GM19438 (cell line): Measurements from ENCODE around the gene ADO.

Experiments
- ATAC-seq: cut with Tn5 transposase; IDR thresholded peaks from one replicate; pipeline ENCODE4 v1.9.1; 2021; ENCODE audit warnings: low read depth; ENCODE audit not compliant: unreplicated experiment

ADO gene

DNA sequence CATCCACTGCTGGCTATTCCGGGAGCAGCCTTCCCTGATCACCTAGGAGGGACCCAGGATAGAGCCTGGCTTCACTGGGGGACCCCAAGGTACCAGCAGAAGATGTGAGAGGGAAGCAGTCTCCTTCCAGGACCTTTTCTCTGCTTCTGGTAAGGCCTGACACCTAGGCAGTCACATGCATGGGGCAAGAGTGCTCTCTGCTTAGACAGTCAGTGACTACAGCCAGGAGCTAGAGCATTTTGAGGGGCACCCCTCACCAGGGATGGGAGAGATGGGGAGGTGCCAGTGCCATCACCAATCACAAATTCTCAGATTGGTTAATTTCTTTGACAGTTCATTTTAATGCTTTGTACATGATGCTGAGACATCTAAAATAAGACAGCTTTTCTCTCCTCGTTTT lies 13.9 kb upstream of the ADO start:
- ATAC-seq, result no peak

DNA sequence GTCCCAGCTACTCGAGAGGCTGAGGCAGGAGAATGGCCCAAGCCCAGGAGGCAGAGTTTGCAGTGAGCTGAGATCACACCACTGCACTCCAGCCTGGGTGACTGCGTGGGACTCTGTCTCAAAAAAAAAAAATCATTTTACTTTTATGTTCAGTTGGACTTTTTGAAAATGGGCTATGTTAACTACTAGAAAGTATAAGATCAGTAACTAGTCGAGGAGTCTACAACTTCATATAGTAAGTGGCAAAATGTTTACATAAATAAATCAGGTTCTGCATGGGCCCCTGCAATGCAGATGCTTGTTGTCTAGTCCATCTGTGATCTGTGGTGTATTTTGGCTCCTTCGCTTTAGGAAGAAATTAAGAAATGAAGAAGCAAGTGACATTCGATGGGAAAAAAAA lies 12.3 kb upstream of the ADO start:
- no peak for ATAC-seq

DNA sequence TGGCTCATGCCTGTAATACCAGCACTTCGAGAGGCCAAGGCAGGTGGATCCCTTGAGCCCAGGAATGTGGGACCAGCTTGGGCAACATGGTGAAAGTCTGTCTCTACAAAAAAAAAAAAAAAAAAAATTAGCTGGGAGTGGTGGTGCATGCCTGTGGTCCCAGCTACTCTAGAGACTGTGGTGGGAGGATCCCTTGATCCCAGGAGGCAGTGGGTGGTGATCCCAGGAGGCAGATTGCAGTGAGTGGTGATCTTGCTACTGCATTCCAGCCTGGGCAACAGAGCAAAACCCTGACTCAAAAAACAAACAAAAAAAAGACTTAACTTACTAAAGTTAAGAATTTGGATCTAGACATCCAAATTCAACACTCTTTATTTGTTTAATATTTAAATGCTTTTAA lies 10.2 kb upstream of the ADO start:
- no peak for ATAC-seq

DNA sequence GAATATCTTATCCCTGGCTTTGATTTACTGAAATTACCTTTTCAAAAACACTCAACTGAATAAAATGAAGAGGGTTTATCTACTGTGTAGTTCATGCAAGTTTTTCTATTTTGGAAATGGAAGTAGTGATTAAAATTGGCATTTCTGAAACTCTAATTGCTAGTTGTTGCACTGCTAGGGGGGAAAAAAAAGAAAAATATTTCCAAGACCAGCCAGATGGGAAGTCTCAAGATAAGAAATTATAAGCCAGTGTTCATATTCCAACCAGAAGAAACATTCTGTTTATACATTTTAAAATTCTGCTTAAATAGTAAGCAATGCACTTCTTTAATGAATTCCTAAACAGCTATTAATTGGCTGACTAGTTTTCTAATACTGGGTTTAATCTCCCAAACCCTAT lies 9.4 kb upstream of the ADO start:
- ATAC-seq, result no peak

DNA sequence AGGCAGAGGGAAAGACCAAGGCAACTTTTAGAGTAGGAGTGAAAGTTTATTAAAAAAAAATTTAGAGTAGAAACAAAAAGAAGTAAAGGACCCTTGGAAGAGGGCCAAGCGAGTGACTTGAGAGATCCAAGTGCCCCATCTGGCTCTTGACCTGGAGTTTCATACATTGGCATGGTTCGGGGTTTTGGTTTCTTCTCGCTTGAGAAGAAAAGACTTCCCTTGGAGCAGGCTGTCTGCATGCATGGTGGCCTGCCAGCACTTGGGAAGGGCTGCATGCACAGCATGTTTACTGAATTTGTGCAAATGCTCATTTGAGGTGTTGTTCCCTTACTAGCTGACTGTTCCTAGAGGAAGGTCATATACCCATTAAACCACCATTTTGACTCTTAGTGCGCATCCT lies 8.8 kb upstream of the ADO start:
- ATAC-seq, result no peak

DNA sequence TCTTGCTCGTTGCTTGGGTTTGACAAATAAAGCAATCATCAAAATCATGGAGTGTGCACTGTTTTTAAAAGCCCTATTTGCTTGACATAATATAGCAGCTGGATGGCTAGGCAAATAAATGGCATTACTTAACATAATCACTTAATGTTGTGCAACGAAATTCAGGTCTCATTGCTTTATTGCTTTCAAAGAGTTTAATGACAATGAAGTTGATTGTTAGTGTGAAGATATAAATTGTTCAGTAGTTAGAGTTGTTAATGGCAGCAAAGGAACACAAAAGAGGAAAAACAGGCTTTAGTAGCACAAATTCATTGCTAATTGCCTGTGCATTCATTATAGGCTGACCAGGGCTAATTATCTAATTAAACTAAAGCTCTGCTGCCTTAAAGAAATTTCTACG lies 7.6 kb upstream of the ADO start:
- ATAC-seq, result no peak

DNA sequence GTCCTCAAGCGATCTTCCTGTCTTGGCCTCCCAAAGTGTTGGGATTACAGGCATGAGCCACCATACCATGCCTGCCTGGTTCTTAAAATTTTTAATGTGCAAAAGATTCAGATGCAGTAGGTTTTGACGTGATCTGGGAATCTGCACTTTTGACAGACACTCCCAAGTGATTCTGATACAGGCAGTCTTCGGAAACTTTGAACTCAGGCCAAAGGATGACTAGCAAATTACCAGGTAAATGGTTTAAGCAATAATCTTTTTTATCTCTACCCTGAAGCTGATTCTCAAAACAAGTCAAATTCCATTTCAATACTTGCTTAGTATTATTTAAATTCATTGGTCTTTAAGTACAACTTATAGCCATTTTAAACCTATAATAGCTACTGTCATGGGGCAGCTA lies 2.6 kb upstream of the ADO start:
- no peak for ATAC-seq

DNA sequence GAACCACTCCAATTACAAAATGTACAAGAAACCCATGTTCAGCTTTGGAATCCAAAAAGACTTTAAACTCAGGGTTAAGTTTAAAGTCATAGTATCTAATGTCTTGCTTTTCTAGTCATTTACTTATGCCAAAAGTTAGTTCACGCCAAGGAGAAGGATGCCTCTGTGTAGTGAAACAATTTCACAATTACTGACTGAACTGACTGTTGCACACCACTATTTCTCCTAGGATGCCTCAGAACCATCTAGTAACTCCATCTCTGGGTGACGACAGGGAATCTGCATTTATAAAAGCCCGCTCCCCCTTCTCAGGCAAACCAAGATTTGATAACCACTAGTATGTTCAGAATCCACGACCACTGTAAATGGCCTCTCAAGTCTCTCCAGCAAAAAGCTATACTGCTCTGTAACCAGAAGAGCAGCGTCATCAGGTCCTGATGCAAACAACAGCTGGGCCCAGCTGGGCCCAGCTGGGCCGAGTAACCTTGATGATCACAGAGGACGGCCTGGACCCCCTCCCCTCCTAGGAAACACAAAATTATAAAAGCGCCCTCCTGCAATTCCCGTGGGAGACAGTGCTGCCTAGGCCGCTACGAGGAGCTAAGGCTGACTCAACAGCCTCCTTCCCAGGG lies 680 bp upstream of the ADO start:
- ATAC-seq, result peak; percentile 1

DNA sequence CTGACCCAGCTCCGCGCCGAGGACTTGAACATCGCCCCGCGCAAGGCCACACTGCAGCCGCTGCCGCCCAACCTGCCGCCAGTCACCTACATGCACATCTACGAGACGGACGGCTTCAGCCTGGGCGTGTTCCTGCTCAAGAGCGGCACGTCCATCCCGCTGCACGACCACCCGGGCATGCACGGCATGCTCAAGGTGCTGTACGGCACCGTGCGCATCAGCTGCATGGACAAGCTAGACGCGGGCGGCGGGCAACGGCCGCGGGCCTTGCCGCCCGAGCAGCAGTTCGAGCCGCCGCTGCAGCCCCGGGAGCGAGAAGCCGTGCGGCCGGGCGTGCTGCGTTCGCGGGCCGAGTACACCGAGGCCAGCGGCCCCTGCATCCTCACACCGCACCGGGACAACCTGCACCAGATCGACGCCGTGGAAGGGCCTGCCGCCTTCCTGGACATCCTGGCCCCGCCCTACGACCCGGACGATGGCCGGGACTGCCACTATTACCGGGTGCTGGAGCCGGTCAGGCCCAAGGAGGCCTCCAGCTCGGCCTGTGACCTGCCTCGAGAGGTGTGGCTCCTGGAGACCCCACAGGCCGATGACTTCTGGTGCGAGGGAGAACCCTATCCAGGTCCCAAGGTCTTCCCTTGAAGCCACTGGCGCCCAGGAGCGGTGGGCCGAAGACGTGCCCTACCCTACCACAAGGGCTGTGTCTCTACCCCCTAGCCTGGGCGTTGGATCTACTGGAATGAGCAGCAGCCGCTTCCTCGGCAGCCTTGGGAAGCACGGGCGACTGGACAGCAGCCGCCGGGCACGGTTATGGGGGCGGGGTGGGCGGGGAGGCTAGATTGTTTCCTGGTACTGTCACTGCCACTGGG lies 945 bp downstream of the ADO start:
- ATAC-seq, result peak; percentile 23

DNA sequence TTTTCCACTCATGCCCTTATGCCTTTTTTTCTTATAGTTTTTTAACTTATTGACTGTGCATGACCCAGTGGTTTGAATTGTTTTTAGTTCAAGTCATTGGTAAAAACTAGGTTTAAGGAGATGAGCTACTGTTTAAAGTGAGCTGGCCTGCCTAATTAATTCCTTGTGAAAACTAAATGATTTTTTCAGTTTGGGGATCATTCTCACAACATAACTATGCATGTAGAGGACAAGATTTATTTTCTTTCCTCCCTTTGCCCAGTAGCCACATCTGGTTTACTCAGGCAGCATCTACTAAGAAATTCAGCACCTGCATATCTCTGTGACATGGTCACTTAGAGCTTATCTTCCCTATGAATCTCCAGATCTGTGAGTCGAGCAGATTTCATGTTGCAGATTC lies 1.7 kb downstream of the ADO start:
- no peak for ATAC-seq

DNA sequence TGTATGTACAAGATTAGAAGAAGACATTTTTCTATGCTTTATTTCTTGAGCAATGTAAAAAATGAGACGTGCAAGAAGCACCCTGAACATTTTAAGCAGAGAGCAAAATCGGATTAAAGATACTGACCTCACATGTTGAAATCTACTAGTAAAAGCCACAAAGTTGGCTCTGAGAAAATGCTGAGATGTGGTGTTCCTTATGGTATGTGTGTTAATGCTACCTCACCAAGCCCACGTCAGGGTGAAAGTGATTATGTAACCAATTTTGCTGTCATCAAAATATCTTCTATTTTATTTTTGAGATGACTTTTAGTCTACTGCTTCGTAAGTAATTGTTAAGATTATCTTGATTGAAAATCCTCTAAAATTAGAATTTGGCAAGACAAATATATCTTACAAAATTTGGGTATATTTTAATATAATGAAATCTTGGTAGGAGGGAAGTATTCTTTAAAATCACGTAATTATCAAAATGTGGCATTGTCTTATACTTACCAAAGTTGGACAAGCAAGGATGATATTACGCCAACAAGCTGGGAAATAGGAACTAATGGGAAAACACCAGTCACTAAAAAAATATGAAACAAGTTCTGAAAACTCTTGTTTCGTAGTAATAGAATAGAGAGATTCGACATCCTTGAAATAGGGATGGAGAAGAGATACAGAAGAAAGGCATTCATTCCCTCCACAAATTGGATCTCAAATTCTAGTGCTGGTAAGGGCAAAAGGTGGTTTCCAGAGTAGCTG lies 5.8 kb downstream of the ADO start:
- ATAC-seq, result no peak

DNA sequence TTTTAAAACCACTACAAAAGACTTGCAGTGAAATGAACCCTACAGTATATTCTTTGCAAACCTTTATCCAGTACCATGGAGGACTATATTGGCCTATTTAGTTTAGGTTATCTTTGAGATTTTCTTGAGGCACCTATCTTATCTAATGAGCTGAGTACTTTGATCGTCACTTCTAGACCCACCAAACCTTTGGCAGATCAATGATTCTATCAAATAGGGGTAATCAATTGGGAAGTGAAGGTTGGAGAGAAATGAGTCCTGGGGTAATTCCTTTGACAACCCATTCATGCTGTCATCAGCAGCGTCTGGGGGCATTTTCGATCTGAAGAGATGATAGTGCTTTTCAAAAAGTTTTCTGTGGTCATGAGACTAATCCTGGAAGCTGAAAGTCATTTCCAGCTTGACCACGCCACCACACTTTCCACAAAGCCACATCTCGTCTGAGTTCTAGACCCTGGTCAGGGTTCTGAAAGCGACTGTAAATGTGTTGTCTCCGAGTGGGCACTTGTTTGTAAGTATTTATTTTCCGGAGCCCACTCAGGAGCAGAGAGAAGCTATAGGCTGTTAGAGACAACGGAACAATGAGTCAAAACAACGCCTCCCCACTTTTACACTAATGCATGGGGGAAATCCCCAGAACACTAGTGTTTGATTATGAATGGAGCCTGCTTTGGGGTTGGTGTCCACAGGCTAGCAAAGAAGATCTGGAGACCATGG lies 6.8 kb downstream of the ADO start:
- no peak for ATAC-seq

DNA sequence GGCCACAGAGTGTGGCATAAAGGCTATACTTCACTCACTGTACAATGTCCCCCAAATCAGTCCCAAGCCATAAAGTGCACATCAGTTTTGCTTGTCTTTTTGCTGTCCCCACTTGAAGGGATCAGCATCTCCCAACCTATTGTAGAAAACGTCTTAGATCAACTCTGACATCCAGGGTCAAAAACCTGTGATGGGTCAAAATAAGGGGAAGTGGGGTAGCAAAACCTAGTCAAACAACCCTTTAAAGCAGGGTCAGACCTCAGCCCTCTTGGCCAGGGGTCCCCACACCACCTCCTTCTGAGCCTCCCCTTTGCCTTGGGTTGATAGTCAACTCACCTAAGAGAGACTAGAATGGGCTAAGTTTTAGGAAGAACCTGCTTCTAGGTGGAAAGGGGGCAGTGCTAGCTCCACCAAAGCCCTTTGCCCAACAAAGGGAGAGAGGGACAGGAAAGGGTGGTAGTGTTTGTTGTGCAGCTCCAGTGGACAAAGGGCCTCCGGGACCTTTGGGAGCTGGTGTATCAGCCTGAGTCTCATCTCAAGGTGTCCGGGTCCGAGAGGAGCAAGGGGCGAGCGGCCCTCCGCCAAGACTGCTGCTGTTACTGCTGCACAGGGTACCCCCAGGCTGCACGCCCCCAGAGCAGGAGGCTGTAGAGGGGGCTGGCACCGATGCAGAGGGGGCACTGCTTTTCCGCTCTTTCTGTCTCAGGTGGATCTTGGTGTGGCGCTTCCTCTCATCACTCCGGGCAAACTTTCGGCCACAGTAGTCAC lies 8.3 kb downstream of the ADO start:
- no peak for ATAC-seq

DNA sequence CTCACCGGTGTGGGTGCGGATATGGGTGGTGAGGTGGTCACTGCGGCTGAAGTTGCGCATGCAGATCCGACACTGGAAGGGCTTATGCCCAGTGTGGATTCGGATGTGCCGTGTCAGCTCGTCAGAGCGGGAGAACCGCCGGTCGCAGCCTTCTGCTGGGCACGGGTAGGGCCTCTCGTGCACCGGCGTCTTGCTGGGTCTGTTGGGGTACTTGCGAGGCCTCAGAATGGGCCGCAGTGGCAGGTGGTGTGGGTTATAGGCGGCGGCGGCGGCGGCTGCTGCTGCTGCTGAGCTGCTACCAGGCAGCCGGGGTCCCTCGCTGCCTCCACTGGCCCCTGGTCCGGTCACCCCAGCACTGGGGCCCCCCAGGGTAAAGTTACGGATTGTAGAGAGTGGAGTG lies 8.9 kb downstream of the ADO start:
- ATAC-seq, result no peak

DNA sequence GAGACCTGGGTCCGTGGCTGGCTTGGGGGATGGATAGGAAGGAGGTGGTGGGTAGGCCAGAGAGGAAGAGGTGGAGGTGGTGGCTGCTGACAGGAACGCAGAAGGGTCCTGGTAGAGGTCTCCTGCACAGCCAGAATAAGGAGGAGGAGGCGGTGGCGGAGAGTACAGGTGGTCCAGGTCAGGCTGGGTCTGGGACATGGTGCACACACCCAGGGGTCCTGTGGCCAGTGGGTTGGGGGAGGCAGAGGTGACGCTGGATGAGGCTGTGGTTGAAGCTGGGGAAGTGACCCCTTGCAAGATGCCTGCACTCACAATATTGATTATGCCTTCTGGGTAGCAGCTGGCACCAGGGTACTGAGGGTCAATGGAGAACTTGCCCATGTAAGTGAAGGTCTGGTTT lies 9.5 kb downstream of the ADO start:
- ATAC-seq, result no peak

DNA sequence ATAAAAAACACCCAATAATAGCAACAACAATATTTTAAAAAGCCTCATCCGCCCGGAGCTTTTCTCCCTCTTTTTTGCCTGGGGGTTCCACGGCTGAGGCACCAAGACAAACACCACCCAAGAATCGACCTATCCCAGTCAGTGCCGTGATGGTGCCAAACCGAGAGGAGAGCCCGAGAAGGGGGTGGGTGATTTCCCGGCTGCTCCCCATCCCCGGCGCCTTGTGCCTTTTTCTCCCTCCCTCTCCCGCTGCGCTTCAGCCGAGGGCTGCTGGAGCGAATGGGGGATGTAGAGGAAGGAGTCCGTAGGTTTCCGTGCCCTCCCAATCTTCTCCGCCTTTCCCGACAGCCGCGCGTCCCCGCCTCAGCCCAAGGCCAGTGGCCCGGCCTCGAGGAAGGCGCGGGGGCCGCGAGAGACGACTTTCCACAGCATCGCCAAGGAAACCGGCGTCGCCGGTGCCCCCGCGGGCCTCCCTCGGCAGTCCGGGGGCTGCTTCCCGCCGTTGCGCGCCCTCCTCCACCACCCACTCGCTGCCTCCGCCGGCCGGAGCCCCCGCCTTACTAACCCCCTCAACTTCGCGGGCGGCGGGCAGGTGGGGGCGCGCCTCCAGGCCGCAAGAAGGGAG lies 10.3 kb downstream of the ADO start:
- no peak for ATAC-seq

DNA sequence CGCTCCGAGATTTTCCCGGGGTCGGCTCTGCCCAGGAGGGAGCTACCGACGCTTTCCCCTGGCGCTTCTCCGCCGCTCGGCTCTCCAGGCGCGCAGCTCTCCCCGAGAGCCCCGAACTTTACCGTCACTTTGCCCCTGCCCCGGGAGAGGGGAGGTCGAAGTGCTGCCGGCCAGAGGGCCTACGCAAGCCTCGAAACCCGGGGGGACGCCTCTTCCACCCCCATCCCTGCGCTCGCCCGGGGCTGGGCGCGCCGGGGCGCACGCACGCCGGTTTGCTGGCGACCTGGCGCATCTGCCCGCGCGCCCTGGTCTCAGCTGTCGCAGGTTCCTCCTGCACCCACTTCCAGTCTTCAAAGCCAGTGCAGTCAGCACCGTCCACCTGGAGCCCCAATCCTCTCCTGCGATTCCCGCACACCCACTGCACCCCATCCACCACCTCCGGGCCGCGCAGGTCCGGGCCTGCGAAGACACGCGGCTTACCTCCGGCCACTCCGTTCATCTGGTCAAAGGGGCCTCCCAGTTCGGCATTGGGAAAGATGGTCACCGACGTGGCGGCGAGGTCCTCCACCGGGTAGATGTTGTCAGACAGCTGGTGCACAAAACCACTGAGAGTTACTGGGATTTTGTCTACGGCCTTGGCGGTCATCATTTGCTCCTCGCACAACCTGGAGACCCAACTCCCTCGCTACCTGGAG lies 11.0 kb downstream of the ADO start:
- no peak for ATAC-seq

DNA sequence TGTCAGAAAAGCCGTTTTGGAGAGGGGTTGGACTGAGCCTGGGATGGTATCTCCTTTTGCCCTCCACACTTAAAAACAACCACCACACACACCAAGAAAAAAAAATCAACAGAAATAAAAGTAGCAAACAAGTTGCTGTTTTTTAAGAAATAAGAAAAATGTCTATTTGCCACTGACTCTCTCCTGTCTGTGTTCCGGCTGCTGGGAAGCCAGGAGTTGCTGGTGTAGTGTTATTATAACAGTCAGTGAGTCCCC lies 11.5 kb downstream of the ADO start:
- ATAC-seq, result no peak

DNA sequence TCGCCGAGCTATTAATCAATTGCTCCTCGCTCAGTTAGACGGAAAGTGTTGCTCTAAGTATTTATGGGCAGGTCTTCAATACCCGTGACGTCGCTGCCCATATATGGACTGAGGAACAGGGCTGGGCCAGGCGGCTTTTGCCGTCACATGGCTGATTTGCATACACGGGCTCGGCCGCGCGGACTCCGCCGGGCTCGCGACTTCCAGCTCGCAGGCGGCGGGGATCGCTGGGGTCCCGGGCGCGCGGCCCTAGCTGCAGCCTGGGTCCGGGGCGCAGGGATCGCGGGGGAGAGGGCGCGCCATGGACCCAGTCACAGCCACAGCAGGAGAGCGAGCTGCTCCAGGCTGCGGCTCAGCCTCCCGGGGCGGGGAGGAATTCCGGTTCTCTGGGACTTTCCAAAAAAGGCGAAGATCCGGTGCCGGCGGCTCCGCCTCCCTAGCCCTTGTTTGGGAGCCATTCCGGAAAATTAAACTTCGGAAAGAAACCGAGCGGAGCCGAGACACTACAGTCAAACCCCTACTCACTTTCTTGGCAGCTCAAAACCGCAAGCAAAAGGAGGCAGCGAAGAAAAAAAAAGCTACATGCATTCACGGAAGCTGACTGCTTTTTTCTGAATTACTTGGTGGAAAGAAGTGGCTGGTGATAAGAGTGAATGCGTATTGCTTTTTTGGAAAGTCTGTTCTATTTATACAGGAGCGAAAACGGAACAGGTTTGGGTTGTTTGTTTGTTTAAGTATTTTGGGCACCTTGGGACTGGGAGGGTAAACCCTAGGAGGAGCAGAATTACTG lies 12.0 kb downstream of the ADO start, which contains the start of gene EGR2:
Gene EGR2 (minus strand): TSS at position 36 of the 790 bp plus-strand sequence. CDS start 337 bp downstream, outside the sequence.
- ATAC-seq, result peak; percentile 78
